NB4 (cell line): ENCODE results near the gene PFN1.

ENCODE experiments used
- POLR2A ChIP-seq: IDR thresholded peaks from 2 replicates; pipeline ENCODE4 v1.6.1; 2011; ENCODE audit warnings: mild to moderate bottlenecking; ENCODE audit not compliant: insufficient read length; ENCODE audit errors: extremely low read depth
- TF ChIP-seq, protein P1 (sequence below): IDR thresholded peaks from one replicate; pipeline ENCODE4 v1.5.1; 2012; ENCODE audit warnings: low read depth, low read length

DNA sequence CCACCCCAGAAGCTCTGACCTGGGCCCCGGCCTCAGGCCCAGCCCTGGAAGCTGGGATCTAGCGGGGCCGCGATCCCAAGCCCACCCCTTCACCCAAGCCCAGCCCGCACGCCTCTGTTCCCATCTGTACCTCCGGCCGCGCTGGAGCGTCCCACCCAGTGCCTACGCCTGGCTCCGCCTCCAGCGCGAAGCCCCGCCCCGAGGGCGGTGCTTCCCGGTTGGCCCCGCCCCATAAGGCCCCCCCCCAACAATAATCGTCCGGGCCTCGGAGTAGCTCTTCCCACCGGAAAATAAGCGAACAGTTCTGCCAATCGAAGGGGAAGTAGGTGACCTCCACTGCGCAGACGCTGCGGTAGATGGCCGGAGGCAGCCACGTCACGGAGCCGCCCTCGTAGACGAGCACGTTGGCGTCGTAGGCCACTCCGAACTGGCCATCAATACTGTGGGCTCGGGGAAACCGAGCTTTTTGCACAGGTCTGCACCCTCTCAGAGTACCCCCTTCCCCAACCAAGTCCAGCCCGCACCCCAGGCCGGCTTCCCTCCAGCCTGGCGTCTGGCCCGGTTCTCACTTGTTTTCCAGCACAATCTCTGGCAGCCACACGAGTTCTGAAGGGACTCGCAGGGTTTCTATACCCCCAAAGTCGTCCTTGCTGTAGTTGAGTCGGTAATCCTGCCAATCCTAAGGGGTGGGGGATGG, 46.5 kb downstream of the PFN1 start:
- TF ChIP-seq, protein P1, sequence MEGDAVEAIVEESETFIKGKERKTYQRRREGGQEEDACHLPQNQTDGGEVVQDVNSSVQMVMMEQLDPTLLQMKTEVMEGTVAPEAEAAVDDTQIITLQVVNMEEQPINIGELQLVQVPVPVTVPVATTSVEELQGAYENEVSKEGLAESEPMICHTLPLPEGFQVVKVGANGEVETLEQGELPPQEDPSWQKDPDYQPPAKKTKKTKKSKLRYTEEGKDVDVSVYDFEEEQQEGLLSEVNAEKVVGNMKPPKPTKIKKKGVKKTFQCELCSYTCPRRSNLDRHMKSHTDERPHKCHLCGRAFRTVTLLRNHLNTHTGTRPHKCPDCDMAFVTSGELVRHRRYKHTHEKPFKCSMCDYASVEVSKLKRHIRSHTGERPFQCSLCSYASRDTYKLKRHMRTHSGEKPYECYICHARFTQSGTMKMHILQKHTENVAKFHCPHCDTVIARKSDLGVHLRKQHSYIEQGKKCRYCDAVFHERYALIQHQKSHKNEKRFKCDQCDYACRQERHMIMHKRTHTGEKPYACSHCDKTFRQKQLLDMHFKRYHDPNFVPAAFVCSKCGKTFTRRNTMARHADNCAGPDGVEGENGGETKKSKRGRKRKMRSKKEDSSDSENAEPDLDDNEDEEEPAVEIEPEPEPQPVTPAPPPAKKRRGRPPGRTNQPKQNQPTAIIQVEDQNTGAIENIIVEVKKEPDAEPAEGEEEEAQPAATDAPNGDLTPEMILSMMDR = no peak
- no peak for TF ChIP-seq POLR2A
